Measurements from ENCODE around the gene ACBD4. TPM values are rescaled to one million over a fixed set of nuclear protein-coding genes. Genes with fewer than 3 reads are reported as not detected.
A peak's percentile ranks its signal among the peaks of the same experiment; 100 is the strongest.

Gene ACBD4
- total RNA-seq, 1 experiment from 2014 or later = 0.89 TPM

GRCh38 chr17:45129940-45130680 is 5.4 kb upstream of the ACBD4 start:
- DNase-seq (ENCODE audit: low read depth in 1 of 2, low spot score in 2 of 2) = no peak

GRCh38 chr17:45130681-45131615 is 4.5 kb upstream of the ACBD4 start:
- H3K36me3 ChIP-seq = peaks cover 3% of the 10 kb centered on the region
- DNase-seq (ENCODE audit: low read depth in 1 of 2, low spot score in 2 of 2) = no peak
- no peaks in the 10 kb centered on the region for H3K9me3 ChIP-seq (replicated peaks)
- H3K27ac ChIP-seq = no peak overlapping the region
- no peaks in the 10 kb centered on the region for H3K27me3 ChIP-seq (replicated peaks)
- peak overlapping the region; percentile 85 for H3K4me3 ChIP-seq
- peaks cover 51% of the 10 kb centered on the region for H3K4me1 ChIP-seq (replicated peaks)

More at GRCh38 chr17:45129940-45130680, 5.4 kb upstream of the ACBD4 start:
- Histone ChIP-seq H3K27ac (no peak overlapping the region), H3K4me1 (replicated peaks) (peaks cover 45% of the 10 kb centered on the region), H3K36me3 (peaks cover 3% of the 10 kb centered on the region), H3K4me3 (no peak overlapping the region), H3K27me3 (replicated peaks) (no peaks in the 10 kb centered on the region), H3K9me3 (replicated peaks) (no peaks in the 10 kb centered on the region)

GRCh38 chr17:45131616-45132319 is 3.7 kb upstream of the ACBD4 start:
- no peaks in the 10 kb centered on the region for H3K9me3 ChIP-seq (replicated peaks)
- H3K36me3 ChIP-seq = peaks cover 3% of the 10 kb centered on the region
- H3K4me3 ChIP-seq = peak overlapping the region; percentile 85
- peaks cover 52% of the 10 kb centered on the region for H3K4me1 ChIP-seq (replicated peaks)
- DNase-seq (ENCODE audit: low read depth in 1 of 2, low spot score in 2 of 2) = peak in 1 of 2 experiments; percentile 75
- H3K27ac ChIP-seq = peak overlapping the region; percentile 34; the same call in 1 of the 2 replicates
- no peaks in the 10 kb centered on the region for H3K27me3 ChIP-seq (replicated peaks)

- H3K9me3 ChIP-seq (replicated peaks) = no peaks in the 10 kb centered on the region
These were observed 3.2 kb upstream of the ACBD4 start, which contains the start of gene PLCD3 for GRCh38 chr17:45132320-45132571. PLCD3 (minus strand) TSS chr17:45132515; CDS start chr17:45132410, 105 bp downstream.

GRCh38 chr17:45132572-45133463 is 2.7 kb upstream of the ACBD4 start:
- Histone ChIP-seq H3K9me3 (replicated peaks) (no peaks in the 10 kb centered on the region), H3K27me3 (replicated peaks) (no peaks in the 10 kb centered on the region), H3K36me3 (peaks cover 3% of the 10 kb centered on the region), H3K4me1 (replicated peaks) (peaks cover 41% of the 10 kb centered on the region), H3K27ac (peak overlapping the region; percentile 59), H3K4me3 (peak overlapping the region; percentile 85)
- peak; percentile 86 to 92 for DNase-seq (ENCODE audit: low read depth in 1 of 2, low spot score in 2 of 2)

More at GRCh38 chr17:45132320-45132571, 3.2 kb upstream of the ACBD4 start, which contains the start of gene PLCD3:
- peaks cover 3% of the 10 kb centered on the region for H3K36me3 ChIP-seq
- peaks cover 47% of the 10 kb centered on the region for H3K4me1 ChIP-seq (replicated peaks)
- peak within 1 kb of the TSS; percentile 85 for H3K4me3 ChIP-seq
- H3K27ac ChIP-seq = peak within 1 kb of the TSS; percentile 59
- H3K27me3 ChIP-seq (replicated peaks) = no peaks in the 10 kb centered on the region
- no peak for DNase-seq (ENCODE audit: low read depth in 1 of 2, low spot score in 2 of 2)

- Histone ChIP-seq H3K4me3 (peak overlapping the region; percentile 34), H3K4me1 (replicated peaks) (peaks cover 23% of the 10 kb centered on the region), H3K27ac (no peak overlapping the region), H3K27me3 (replicated peaks) (no peaks in the 10 kb centered on the region), H3K9me3 (replicated peaks) (0 out of 2 replicates have a peak, but pooled peaks cover 2% of the 10 kb centered on the region), H3K36me3 (peaks cover 3% of the 10 kb centered on the region)
- peak in 1 of 2 experiments; percentile 25 for DNase-seq (ENCODE audit: low read depth in 1 of 2, low spot score in 2 of 2)
These were observed 698 bp downstream of the ACBD4 start for GRCh38 chr17:45135978-45136791.

- Histone ChIP-seq H3K27me3 (replicated peaks) (no peaks in the 10 kb centered on the region), H3K36me3 (peaks cover 2% of the 10 kb centered on the region), H3K9me3 (replicated peaks) (0 out of 2 replicates have a peak, but pooled peaks cover 2% of the 10 kb centered on the region), H3K4me3 (no peak overlapping the region), H3K4me1 (replicated peaks) (peaks cover 14% of the 10 kb centered on the region), H3K27ac (no peak overlapping the region)
- DNase-seq (ENCODE audit: low read depth in 1 of 2, low spot score in 2 of 2) = no peak
These were observed 1.5 kb downstream of the ACBD4 start for GRCh38 chr17:45136846-45137560.

DNA sequence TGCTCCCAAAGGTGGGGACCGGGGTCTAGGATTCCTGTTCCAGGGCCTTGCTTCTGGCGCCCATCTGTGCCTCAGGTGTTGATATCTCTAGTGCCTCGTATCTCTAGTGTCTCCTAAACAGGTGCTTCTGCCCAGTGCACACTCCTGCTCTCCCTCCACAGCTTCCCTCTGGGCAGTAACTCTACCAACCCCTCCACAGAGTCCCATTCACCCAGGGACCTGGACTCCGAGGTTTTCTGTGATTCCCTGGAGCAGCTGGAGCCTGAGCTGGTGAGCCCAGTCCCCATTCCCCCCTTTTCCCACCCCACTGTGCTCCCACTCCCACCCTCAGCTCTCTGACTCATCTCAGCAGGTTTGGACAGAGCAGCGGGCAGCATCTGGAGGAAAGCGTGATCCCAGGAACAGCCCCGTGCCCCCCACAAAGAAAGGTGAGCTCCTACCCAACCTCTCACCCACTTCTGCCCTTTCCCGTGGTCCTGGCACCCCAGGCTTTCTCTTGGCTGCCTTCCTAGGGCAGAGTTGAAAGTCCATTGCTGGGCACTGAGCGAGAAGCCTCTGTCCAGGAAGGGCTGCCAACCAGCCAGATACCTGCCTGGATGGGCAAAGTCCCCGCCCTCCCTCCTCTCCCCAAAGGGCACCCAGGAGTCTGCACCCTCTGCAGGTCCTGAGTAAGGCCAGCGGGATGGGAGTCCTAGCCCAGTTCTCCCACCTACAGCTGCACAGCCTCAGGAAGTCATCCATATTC is 2.2 kb downstream of the ACBD4 start:
- H3K9me3 ChIP-seq (replicated peaks) = 0 out of 2 replicates have a peak, but pooled peaks cover 2% of the 10 kb centered on the region
- no peak overlapping the region for H3K27ac ChIP-seq
- H3K4me1 ChIP-seq (replicated peaks) = peaks cover 11% of the 10 kb centered on the region
- H3K36me3 ChIP-seq = no peaks in the 10 kb centered on the region; the same call in 1 of the 2 replicates
- H3K4me3 ChIP-seq = no peak overlapping the region
- no peak for DNase-seq (ENCODE audit: low read depth in 1 of 2, low spot score in 2 of 2)
- H3K27me3 ChIP-seq (replicated peaks) = no peaks in the 10 kb centered on the region

GRCh38 chr17:45138911-45139532 is 3.5 kb downstream of the ACBD4 start:
- Histone ChIP-seq H3K4me3 (no peak overlapping the region), H3K4me1 (replicated peaks) (peaks cover 6% of the 10 kb centered on the region), H3K27ac (no peak overlapping the region), H3K9me3 (replicated peaks) (0 out of 2 replicates have a peak, but pooled peaks cover 2% of the 10 kb centered on the region), H3K27me3 (replicated peaks) (no peaks in the 10 kb centered on the region), H3K36me3 (no peaks in the 10 kb centered on the region)
- no peak for DNase-seq (ENCODE audit: low read depth in 1 of 2, low spot score in 2 of 2)

- H3K27ac ChIP-seq = no peak overlapping the region
- no peaks in the 10 kb centered on the region for H3K27me3 ChIP-seq (replicated peaks)
- H3K9me3 ChIP-seq (replicated peaks) = 0 out of 2 replicates have a peak, but pooled peaks cover 2% of the 10 kb centered on the region
These were observed 4.0 kb downstream of the ACBD4 start for GRCh38 chr17:45139533-45139920.

More at GRCh38 chr17:45139533-45139920, 4.0 kb downstream of the ACBD4 start:
- Histone ChIP-seq H3K4me1 (replicated peaks) (peaks cover 6% of the 10 kb centered on the region), H3K4me3 (no peak overlapping the region), H3K36me3 (no peaks in the 10 kb centered on the region)
- no peak for DNase-seq (ENCODE audit: low read depth in 1 of 2, low spot score in 2 of 2)

All from SJSA1 (cell line).